ENCODE results near the gene CDCP2. TPM values are rescaled to one million over a fixed set of nuclear protein-coding genes. Genes with fewer than 3 reads are reported as not detected.
"Not testable (repeated sequence)": the region's sequence is repeated elsewhere in the genome, so short reads cannot be mapped to it uniquely, and the experiment has no call there.

Gene CDCP2
- total RNA-seq, 1 donor from 2014 or later, result not detected

- Histone ChIP-seq H3K4me3 (no peak overlapping the region), H3K9me3 (no peaks in the 10 kb centered on the region), H3K27me3 (no peaks in the 10 kb centered on the region), H3K36me3 (no peaks in the 10 kb centered on the region), H3K4me1 (no peaks in the 10 kb centered on the region), H3K27ac (no peak overlapping the region)
- intact Hi-C loops (cut with DNase I), result no loop called here
- no peak for TF ChIP-seq CTCF (IDR thresholded peaks at IDR 0.05)
- no peak for DNase-seq (ENCODE audit: low spot score in 2 of 2)
Measured at GRCh38 chr1:54167422-54168139, 14.8 kb upstream of the CDCP2 start.

GRCh38 chr1:54166357-54166756, 13.6 kb upstream of the CDCP2 start:
- H3K36me3 ChIP-seq; H3K9me3 ChIP-seq; H3K4me1 ChIP-seq; H3K27me3 ChIP-seq; DNase-seq (ENCODE audit: low spot score in 2 of 2); H3K27ac ChIP-seq; H3K4me3 ChIP-seq; intact Hi-C loops (cut with DNase I): not testable (repeated sequence)

DNA sequence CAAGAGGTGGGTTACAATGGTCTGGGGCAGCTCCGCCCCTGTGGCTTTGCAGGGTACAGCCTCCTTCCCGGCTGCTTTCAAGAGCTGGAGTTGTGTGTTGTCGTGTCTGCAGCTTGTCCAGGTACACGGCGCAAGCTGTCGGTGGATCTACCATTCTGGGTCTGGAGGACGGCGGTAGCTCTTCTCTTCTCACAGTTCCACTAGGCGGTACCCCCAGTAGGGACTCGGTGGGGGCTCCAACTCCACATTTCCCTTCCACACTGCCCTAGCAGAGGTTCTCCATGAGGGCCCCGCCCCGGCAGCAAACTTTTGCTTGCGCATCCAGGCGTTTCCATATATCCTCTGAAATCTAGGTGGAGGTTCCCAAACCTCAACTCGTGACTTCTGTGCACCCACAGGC, 12.3 kb upstream of the CDCP2 start:
- intact Hi-C loops (cut with DNase I), result no loop called here
- Histone ChIP-seq H3K27ac (no peak overlapping the region), H3K36me3 (no peaks in the 10 kb centered on the region), H3K4me3 (no peak overlapping the region), H3K9me3 (no peaks in the 10 kb centered on the region), H3K4me1 (no peaks in the 10 kb centered on the region), H3K27me3 (no peaks in the 10 kb centered on the region)
- TF ChIP-seq CTCF (IDR thresholded peaks at IDR 0.05), result no peak
- no peak for DNase-seq (ENCODE audit: low spot score in 2 of 2)

DNA sequence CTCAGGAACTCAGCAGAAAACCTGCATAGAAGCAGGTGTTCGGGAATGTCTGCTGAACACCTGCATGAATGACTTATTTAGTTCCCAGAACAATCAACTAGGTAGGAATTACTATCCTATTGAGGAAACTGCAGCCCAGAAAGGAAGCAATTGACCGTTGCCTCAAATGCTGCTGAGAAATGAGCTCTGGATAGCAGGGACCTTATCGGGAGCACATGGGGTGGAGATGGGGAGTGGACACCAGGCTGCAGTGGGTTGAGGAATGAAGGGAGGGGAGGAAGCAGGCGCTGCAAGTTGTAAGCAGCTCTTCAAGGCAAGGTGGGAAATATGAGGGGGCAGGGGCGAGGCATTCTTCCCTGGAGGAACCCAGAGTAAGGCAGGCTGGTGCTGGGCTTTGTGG, 10.8 kb upstream of the CDCP2 start:
- H3K36me3 ChIP-seq, result no peaks in the 10 kb centered on the region
- H3K9me3 ChIP-seq, result no peaks in the 10 kb centered on the region
- no peaks in the 10 kb centered on the region for H3K4me1 ChIP-seq
- no peak overlapping the region for H3K4me3 ChIP-seq
- no peaks in the 10 kb centered on the region for H3K27me3 ChIP-seq
- no peak for DNase-seq (ENCODE audit: low spot score in 2 of 2)
- intact Hi-C loops (cut with DNase I), result no loop called here
- no peak for TF ChIP-seq CTCF (IDR thresholded peaks at IDR 0.05)
- H3K27ac ChIP-seq, result no peak overlapping the region

- H3K27me3 ChIP-seq, result no peaks in the 10 kb centered on the region
Measured at GRCh38 chr1:54163051-54163450, 10.3 kb upstream of the CDCP2 start.

More at GRCh38 chr1:54163051-54163450, 10.3 kb upstream of the CDCP2 start:
- no peak for TF ChIP-seq CTCF (IDR thresholded peaks at IDR 0.05)
- no peaks in the 10 kb centered on the region for H3K36me3 ChIP-seq
- intact Hi-C loops (cut with DNase I), result no loop called here
- no peak overlapping the region for H3K4me3 ChIP-seq
- H3K4me1 ChIP-seq, result no peaks in the 10 kb centered on the region
- no peak for DNase-seq (ENCODE audit: low spot score in 2 of 2)
- no peaks in the 10 kb centered on the region for H3K9me3 ChIP-seq
- H3K27ac ChIP-seq, result no peak overlapping the region

All from ascending aorta (tissue), 2 donors.